ENCODE data around the gene CCDC190.
"Not testable (repeated sequence)": the region's sequence is repeated elsewhere in the genome, so short reads cannot be mapped to it uniquely, and the experiment has no call there.

The CCDC190 gene

GRCh38 chr1:162823771-162824525, 37.0 kb downstream of the CCDC190 start:
- DNase-seq: no peak

GRCh38 chr1:162823231-162823630, 37.7 kb downstream of the CCDC190 start:
- DNase-seq: no peak

- DNase-seq: peak; percentile 55
Measured at GRCh38 chr1:162822391-162823200, 38.4 kb downstream of the CCDC190 start.

- not testable (repeated sequence) for DNase-seq
Measured at GRCh38 chr1:162818666-162819065, 42.3 kb downstream of the CCDC190 start.

GRCh38 chr1:162818136-162818535, 42.8 kb downstream of the CCDC190 start:
- DNase-seq: not testable (repeated sequence)

- DNase-seq: not testable (repeated sequence)
Measured at GRCh38 chr1:162812357-162812756, 48.6 kb downstream of the CCDC190 start.

GRCh38 chr1:162807503-162807902, 53.5 kb downstream of the CCDC190 start:
- DNase-seq: not testable (repeated sequence)
